ENCODE data around the gene TSPOAP1.

DNA sequence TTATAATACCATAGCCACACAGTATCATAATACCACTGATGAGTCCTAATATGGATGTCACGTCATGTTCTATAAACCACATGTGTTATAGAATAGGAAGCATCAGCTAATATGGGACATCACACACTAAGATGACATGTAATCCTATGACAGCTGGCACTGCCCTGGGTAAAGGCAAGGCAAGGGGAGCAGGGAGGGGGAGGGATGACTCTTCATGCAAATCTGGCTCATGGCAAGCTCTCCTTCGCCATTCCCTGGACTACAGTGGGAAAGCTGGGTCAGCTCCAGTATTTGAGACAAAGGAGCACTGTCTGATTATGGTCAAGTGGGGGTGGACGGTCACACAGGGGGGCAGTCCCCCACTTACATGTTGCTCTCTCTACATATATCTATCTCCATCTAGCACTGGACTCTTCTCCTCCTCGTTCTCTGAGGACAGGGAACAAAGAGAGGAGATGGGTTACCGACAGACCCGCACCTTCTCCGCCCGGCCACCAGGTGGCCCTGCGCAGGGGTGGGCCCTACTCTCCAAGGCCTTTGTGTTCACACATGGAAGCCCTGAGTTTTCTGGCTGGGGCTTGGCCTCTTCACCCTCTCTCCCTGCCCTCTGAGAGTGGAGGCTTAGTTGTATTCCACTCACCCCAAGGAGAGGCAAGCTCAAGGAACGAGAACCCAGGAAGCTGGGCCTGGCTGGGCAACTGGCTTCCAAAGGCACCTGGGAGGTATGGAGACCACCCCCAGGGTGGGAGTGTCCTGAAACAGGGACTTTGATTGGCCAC, 24.4 kb downstream of the TSPOAP1 start:
- peak in 4 of 5 experiments; percentile 44 to 61 (median 51) for TF ChIP-seq CTCF (IDR thresholded peaks at IDR 0.05 in 4 of 5, conservative IDR thresholded peaks at IDR 0.05 in 1 of 5)
- no peak for TF ChIP-seq POLR2A (IDR thresholded peaks at IDR 0.05)

Data from gastrocnemius medialis (tissue), 4 donors.